Pancreas (tissue), 10 donors: ENCODE data around the gene APCS. TPM values are rescaled to one million over a fixed set of nuclear protein-coding genes. Genes with fewer than 3 reads are reported as not detected.
A peak's percentile ranks its signal among the peaks of the same experiment; 100 is the strongest.

Experiments
- ATAC-seq, 4 donors: fragments of 200-7000 bp; cut with Tn5 transposase; one replicate each; pipeline versions ENCODE4 v1.8.0 to v1.9.1; 2020; ENCODE audit warnings: mild to moderate bottlenecking in 4 of 4, moderate library complexity in 4 of 4
- DNase-seq, 6 donors: peaks; one replicate each; pipeline ENCODE4 v3.0.0-alpha.2; 2020
- FAIRE-seq: peaks from 2 replicates; lab custom pipeline; 2012; peaks lifted over from hg19 to GRCh38; lab: Jason Lieb, UNC
- H3K27ac ChIP-seq, 4 donors: fragments of 200-600 bp; sonication (generic); 1 replicate in 3 of 4; 2 replicates in 1 of 4; pipeline versions ENCODE4 v1.5.0 to v1.8.0; 2020
- H3K27me3 ChIP-seq, 4 donors: fragments of 200-600 bp; one replicate each; pipeline ENCODE4 v1.8.0; 2021
- H3K36me3 ChIP-seq, 3 donors: fragments of 200-600 bp; sonication (generic) in 1 of 3; one replicate each; pipeline versions ENCODE4 v1.5.0 to v1.8.0; 2020 to 2021
- H3K4me1 ChIP-seq, 3 donors: fragments of 200-600 bp; one replicate each; pipeline ENCODE4 v1.8.0; 2021
- H3K4me3 ChIP-seq, 4 donors: fragments of 200-600 bp; sonication (generic) in 2 of 4; one replicate each; pipeline versions ENCODE4 v1.5.0 to v1.8.0; 2020 to 2021
- H3K9me3 ChIP-seq, 4 donors: fragments of 200-600 bp; one replicate each; pipeline ENCODE4 v1.8.0; 2021
- CTCF ChIP-seq, 4 donors: fragments of 200-600 bp; sonication (generic) in 3 of 4; IDR thresholded peaks; one replicate each; pipeline versions ENCODE4 v1.5.0 to v1.8.0; 2021; ENCODE audit warnings: antibody characterized with exemption in 4 of 4
- WGBS, 2 donors: extraction: QIAGEN DNeasy Blood & Tissue Kit; methylation state at CpG; one replicate each; pipeline ENCODE4 v1.1.7; 2013; 5-methylcytosine and 5-hydroxymethylcytosine counted together
- intact Hi-C, 3 donors: fragments of 100-400 bp; cut with DNase I; formaldehyde crosslinking; loops; one replicate each; pipeline versions ENCODE4 v1.11.1 to v1.14.2; 2022
- polyA plus RNA-seq, 2 donors: library from polyadenylated mRNA; stranded (reverse); fragments of 200-250 nt; gene quantifications; one replicate each; pipeline ENCODE4 v1.2.3, GENCODE V29; 2013
- total RNA-seq, 6 donors: library from RNA; stranded (reverse); fragmentation: NEBNext Ultra II Directional in 4 of 6; extraction: Animal tissue kit (Norgen Biotek cat#: 25700) in 4 of 6; gene quantifications; one replicate each; pipeline versions ENCODE4 v1.2.1 to v1.2.4, GENCODE V29; 2021 to 2023
- donor health status: healthy with polysubstance abuse.
- donor health status: DM: no; HTN: no; CAD: no; lungs with moderate emphysema.
- donor health status: DM: no; HTN: no; CAD: no.
- donor health status: control.
- donor health status: control.
- donor health status: Bipolar disorder and iron deficiency.
- donor health status: DM: yes; HTN: yes; CAD: no.
- donor health status: DM: no; HTN: no; CAD: no.
- donor health status: DM: no; HTN: no; CAD: no.
- donor health status: DM: yes; HTN: yes; CAD: no.

The APCS gene
- 10 to 100 TPM in 3 of 6 donors, 1 to 10 TPM in 3; 1.9 to 28.5 (median 9.7) TPM for total RNA-seq
- 10 to 100 TPM in 1 of 2 donors, 1 to 10 TPM in 1; 4.0 to 10.5 TPM for polyA plus RNA-seq

GRCh38 chr1:159587461-159587951 lies at the start of gene APCS:
TSS of gene APCS (plus strand) at chr1:159587826. CDS start at chr1:159587922, 96 bp downstream.
- DNase-seq (peak in 2 of 6 donors; percentile 20 to 33), ATAC-seq (peak; percentile 64 to 87 (median 72)), FAIRE-seq (no peak)
- peaks cover 0 to 3% (median 0%) of the 10 kb centered on the region in 4 donors for H3K27me3 ChIP-seq
- H3K4me3 ChIP-seq: no peak within 1 kb of the TSS
- H3K4me1 ChIP-seq: no peaks in the 10 kb centered on the region
- no peak within 1 kb of the TSS for H3K27ac ChIP-seq
- intact Hi-C loops: no loop called here
- no peak for TF ChIP-seq CTCF (IDR thresholded peaks at IDR 0.05)
- 36 to 40% methylated on average over 6 of the region's 6 CpGs for WGBS, 2 donors
- no peaks in the 10 kb centered on the region for H3K9me3 ChIP-seq
- H3K36me3 ChIP-seq: no peaks in the 10 kb centered on the region

GRCh38 chr1:159548126-159548525 lies 39.5 kb upstream of the APCS start:
- H3K4me1 ChIP-seq: no peaks in the 10 kb centered on the region
- no peak overlapping the region for H3K27ac ChIP-seq
- H3K9me3 ChIP-seq: no peaks in the 10 kb centered on the region
- ATAC-seq: no peak
- DNase-seq: no peak
- no peak overlapping the region for H3K4me3 ChIP-seq
- TF ChIP-seq CTCF (IDR thresholded peaks at IDR 0.05): no peak
- intact Hi-C loops: no loop called here
- H3K27me3 ChIP-seq: no peaks in the 10 kb centered on the region
- FAIRE-seq: no peak
- H3K36me3 ChIP-seq: no peaks in the 10 kb centered on the region
- WGBS, 2 donors: 43 to 62% methylated on average over 2 of the region's 2 CpGs

- H3K27ac ChIP-seq: no peak overlapping the region
- H3K36me3 ChIP-seq: no peaks in the 10 kb centered on the region
- ATAC-seq (no peak), DNase-seq (no peak), FAIRE-seq (no peak)
- intact Hi-C loops: no loop called here
- no peak for TF ChIP-seq CTCF (IDR thresholded peaks at IDR 0.05)
- no peak overlapping the region for H3K4me3 ChIP-seq
- no peaks in the 10 kb centered on the region for H3K9me3 ChIP-seq
- no peaks in the 10 kb centered on the region for H3K4me1 ChIP-seq
- H3K27me3 ChIP-seq: no peaks in the 10 kb centered on the region
- WGBS, 2 donors: 49 to 62% methylated on average over 3 of the region's 3 CpGs
Observed at GRCh38 chr1:159554261-159554660, 33.4 kb upstream of the APCS start.

- Histone ChIP-seq H3K4me3 (no peak overlapping the region), H3K27ac (no peak overlapping the region), H3K4me1 (no peaks in the 10 kb centered on the region), H3K27me3 (no peaks in the 10 kb centered on the region), H3K9me3 (no peaks in the 10 kb centered on the region), H3K36me3 (no peaks in the 10 kb centered on the region)
- WGBS, 2 donors: 47 to 61% methylated on average over 1 of the region's 1 CpG
- intact Hi-C loops: no loop called here
- ATAC-seq: no peak
- DNase-seq: no peak
- no peak for FAIRE-seq
- TF ChIP-seq CTCF (IDR thresholded peaks at IDR 0.05): no peak
Observed at GRCh38 chr1:159554696-159555095, 32.9 kb upstream of the APCS start.

- H3K9me3 ChIP-seq: no peaks in the 10 kb centered on the region
- intact Hi-C loops: no loop called here
- FAIRE-seq (no peak), ATAC-seq (peak; percentile 55 to 76 (median 65)), DNase-seq (peak in 4 of 6 donors; percentile 7 to 26 (median 18))
- no peaks in the 10 kb centered on the region for H3K36me3 ChIP-seq
- no peak for TF ChIP-seq CTCF (IDR thresholded peaks at IDR 0.05)
- peak overlapping the region in 1 of 4 donors; percentile 16 for H3K27ac ChIP-seq
- no peaks in the 10 kb centered on the region for H3K27me3 ChIP-seq
- 21 to 24% methylated on average over 3 of the region's 3 CpGs for WGBS, 2 donors
- no peak overlapping the region for H3K4me3 ChIP-seq
- no peaks in the 10 kb centered on the region for H3K4me1 ChIP-seq
Observed at GRCh38 chr1:159556931-159557369, 30.7 kb upstream of the APCS start.
